Ecto neural progenitor cell (in vitro differentiated cells): Measurements from ENCODE around the gene TTC8.

Experiments
- DNase-seq: peaks from one replicate; pipeline ENCODE4 v3.0.0-alpha.2; 2018; ENCODE audit warnings: low spot score

Gene TTC8

DNA sequence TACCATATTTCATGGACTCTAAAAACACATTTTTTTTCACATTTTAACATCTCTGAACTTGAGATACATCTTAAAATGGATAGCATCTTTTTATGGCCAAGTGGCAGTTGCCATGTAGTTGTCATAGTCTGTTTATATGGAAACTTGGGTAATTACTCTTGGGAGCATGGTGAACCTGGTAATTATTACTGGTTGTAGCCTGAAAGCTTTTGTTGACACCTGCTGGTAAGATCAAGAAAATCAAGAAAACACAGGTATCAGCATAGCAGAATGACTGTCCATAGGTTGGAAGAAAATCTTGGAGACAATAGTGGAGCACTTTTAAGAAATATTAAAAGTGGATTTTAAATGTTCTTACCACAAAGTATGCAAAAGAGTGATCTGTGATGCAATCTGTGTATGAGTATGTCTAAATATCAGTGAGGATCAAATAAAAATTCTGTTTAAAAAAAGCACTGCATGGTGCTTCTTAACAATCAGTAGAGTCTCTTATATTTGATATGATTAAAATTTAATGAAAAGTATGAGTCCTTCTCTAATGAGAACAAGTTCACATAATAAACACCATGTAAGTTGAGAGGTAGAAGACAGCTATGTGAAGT is 44.2 kb downstream of the TTC8 start:
- no peak for DNase-seq

DNA sequence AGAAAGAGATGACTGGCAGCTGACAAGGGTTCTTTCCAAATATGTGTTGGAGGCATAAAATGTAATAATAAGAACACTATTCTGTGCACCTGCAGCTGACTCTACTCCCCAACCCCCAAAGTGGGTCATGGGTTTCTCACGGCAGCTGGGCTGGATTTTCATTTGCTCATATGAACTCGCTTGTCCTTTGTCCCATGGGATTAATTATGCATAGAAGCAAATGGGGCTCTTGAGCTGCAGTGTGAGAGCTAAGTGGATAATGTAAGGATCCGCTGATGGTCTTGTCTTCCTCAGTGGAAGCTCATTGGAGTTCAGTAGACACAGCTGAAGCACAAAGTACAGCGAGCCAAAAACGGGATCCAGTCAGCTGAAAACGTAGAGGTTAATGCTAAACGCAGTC is 46.3 kb downstream of the TTC8 start:
- no peak for DNase-seq

DNA sequence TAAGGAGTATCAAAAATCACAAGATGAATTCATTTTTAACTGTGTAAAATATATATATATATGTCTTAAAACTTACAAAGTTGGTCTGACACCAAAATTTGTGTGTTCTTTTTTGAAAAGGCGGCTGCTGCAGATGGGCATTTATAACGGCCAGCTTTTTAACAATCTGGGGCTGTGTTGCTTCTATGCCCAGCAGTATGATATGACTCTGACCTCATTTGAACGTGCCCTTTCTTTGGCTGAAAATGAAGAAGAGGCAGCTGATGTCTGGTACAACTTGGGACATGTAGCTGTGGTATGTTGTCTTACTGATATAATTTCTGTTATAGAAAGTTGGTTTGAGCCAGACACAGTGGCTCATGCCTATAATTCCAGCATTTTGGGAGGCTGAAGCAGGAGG is 47.0 kb downstream of the TTC8 start:
- no peak for DNase-seq

DNA sequence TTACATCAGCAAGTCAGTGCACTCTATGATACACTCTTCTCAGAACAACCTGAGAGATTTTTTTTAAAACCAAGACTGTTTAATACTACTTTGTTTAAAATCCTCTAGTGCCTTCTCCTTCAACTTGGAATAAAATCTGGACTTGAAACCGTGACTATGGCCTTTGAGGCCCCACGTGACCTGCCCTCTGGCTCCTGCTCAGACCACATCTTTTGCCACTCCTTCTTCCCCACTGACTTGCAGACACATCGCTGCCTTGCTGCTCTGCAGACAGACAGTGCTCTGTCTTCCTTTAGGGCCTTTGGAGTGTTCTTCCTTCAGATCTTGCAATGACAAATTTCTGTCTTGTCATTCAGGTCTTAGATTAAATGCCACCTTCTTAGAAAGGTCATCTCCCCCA is 48.5 kb downstream of the TTC8 start:
- DNase-seq, result no peak

DNA sequence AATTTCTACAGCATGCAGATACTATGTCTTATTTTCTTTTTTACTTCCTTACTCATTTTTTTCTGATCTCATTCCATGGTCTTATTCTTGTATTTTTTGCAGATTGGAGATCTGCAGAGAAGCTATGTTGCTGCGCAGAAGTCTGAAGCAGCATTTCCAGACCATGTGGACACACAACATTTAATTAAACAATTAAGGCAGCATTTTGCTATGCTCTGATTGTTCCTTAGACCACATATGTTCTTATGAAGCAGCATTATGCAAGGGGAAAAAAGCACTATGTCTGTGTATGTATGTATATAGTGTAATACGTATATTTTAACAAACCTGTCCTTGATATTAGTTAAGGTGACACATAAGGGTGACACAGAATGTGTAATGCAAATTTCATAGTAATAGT is 52.7 kb downstream of the TTC8 start:
- DNase-seq, result no peak

DNA sequence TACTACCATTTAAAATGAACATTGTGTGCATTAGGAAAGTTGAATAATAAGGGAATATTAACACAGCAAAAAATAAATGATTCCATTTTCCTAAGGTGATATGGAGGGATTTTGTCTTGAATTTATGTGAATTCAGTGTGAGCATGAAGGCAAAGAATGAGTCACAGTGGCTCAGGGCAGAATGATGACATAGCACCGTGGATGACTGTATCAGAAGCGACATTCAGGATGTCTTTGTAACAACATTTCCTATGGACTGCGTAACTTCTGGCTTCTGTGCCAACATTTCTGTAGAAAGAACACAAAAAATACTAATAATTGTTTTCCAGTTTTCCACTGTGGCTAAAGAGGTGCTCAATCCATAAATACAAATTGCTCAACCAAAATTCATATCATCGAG is 54.6 kb downstream of the TTC8 start:
- no peak for DNase-seq

DNA sequence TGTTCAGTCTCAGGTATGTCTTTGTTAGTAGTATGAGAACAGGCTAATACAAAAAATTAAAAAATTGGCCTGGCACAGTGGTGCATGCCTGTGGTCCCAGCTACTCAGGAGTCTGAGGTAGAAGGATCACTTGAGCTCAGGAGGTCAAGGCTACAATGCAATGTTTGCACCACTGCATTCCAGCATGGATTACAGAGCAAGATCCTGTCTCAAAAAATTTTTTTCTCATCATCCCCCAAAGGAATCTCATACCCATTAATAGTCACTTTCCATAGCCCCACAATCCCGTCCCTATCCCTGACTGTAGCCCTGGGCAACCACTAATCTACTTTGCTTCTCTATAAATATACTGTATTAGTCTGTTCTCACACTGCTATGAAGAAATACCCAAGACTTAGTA is 57.8 kb downstream of the TTC8 start:
- DNase-seq, result no peak

DNA sequence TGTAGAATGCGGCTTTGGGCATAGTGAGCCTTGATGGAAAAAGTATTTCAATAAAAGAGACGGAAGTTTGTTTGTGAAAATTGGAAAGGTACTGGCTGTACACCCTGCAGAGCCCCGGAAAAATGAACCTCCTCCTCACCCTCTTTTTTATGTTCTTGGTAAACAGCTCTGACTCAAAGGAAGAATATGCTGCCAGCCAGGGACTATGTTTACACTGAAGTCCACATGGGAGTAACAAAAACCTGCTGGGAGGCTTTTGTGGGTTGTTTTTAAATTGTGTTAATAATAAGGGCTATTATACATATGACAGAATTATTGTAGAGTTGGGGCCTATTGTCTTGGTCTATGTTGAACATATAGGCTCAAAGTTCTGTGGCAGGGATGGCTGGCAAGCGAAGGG is 70.7 kb downstream of the TTC8 start:
- DNase-seq, result no peak

DNA sequence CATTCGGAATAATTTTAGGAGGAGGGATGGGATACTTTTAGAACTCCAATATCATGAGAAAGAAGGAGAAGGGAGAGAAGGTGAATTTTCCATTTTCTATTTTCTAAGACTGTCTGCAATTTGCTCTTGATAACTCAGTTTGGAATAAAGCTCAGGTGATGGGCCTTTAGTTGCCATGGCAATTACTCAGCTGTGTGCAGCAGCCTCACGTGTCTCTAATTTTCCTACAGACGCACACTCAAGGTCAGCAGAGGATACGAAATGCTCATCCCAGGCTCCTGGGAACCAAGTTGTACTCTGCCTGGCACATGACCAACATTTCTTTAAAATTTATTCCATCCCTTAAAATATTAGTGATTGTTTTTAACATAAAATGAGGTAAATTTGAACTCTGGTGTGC is 76.7 kb downstream of the TTC8 start:
- no peak for DNase-seq

DNA sequence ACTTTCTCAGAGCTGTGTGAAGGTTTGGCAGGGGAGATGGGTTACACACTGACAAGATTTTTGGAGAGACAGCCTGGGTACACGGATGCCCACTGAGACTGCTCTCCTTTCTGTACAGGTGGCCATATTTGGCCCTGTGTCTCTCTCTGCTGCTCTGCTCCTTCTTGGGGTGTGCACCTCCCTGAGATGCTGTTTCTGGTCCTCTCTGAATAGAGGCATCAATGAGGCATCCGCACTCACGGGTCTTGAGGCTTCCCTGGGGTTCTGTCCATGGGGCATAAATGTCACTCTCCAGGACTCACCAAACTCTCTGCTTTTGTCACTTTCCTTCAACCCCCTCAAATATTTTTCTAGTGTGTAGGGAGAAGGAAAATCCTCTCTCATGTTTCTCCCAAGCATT is 77.5 kb downstream of the TTC8 start:
- DNase-seq, result no peak

DNA sequence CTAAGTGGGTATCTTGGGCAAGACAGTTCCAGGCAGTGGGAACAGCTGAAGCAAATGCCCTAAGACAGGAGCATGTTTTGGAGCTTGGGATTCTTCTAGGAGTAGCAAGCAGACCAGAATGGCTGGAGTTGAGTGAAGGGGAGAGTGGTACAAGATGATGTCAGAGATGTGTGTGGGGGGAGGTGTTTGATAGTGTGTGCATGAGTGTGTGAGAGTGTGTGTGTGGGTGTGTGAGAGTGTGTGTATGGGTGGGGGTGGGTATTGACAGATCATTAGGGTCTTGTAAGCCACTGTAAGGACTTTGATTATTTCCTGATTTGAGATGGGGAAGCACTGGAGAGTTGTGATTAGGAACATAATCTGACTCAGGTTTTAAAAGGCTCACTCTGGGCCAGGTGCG is 78.4 kb downstream of the TTC8 start:
- DNase-seq, result no peak

DNA sequence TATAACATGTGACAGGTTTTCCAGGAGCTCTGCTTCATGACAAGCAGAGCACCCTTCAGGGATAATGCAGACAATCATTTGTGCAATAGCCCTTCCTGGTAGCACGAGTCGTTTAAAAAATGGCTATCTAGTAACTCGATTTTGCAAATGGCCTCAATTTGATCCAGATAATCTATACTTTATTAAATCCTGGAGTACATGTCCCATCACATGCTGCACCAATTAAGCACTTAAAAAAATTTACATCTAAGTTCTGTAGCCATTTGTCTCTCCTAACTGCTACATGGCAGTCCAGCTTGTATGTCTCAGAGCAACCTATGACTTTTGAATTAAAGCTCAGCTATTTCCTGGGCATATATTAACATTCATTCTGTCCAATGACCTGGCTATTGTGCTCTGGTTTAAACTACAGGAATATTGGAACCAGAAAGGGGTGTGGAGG is 79.8 kb downstream of the TTC8 start:
- no peak for DNase-seq

DNA sequence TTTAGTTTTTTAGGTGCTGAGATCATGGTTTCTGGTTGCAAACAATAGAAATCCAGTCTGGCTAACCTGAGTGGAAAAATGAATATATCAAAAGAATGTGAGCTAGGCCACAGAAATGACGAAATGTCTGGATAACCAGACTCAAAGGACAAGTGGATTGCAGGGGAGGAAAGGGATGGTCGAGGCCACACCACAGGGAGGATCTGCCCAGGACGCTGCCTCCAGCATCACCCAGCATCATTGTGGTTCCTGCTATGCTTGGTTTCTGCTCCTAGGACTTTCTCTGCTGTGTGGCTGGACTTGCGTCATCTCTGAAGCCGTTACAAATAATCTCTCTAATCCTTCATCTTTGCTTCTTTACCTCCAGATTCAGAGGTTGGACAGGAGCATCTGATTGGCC is 80.4 kb downstream of the TTC8 start:
- no peak for DNase-seq

DNA sequence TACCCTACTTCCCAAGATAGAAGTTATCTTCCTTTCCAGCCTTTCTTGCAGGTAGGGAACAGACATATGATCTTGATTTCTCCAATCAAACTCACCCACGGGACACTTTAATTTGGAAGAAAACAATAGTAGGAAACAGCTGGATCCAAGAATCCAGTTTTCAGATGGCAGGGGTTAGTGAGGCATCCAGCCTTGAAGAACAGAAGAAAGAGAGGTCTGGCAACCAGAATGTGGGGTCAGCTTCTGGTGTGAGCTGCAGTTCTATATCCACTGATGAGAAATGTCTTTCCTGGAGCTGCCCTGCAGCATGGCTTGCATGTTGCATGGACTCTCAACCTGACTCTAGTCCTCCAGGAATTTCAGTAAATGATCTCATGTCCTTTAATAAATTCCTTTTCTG is 83.8 kb downstream of the TTC8 start:
- DNase-seq, result no peak

DNA sequence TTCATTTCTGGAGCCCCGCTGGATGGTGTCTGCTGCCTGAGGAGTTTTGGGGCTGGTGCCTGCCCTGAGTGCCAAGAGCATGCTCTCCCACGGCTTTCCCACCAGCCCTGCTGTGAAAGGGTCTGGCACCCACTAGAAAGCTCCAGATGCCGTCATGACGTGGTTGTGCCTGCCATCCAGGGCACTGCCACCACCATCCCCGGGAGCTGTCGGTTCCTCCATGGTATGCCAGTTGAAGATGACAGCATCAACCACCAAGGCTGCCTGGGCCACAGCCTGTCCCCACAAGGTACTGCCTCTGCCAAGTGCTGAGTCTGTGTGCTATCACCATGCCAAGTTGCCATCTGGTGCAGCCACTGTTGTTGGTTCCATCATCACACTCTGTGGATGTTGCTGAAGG is 85.9 kb downstream of the TTC8 start:
- DNase-seq, result no peak

DNA sequence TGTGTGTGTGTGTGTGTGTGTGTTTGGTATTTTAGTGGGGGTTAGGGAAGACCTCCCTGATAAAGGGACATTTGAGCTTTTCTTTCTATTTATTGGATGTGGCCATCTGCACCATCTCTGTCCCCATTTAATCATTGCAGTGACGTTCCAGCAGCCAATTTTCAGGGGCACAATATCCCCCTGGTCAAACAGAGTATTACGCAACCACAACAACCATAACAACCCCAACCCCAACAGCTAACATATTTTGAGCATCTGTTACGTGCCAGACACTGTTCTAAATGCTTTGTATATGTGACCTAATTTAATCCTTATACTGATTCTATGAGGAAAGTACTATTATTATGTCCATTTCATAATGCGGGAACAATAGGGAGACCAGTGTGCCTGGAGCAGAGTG is 87.4 kb downstream of the TTC8 start:
- no peak for DNase-seq

DNA sequence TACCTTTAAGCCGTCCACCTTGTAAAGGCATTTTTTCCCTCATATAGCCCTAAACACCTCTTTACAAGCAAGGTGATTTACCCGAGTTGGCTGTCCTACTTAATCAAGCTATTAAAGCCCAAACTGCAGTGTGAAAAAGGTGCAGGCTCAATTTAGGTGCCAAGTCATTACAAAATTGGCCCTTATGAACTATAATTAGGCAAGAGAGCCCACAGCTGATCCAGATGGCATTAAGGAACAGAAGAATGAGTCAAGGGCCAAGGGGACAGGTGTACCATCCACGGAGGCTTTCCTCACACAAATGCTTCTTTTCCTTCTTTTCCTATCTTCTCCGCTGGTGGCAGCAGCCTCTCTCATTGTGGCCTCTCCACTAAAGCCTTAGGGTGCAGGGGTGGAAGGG is 90.5 kb downstream of the TTC8 start:
- DNase-seq, result no peak

DNA sequence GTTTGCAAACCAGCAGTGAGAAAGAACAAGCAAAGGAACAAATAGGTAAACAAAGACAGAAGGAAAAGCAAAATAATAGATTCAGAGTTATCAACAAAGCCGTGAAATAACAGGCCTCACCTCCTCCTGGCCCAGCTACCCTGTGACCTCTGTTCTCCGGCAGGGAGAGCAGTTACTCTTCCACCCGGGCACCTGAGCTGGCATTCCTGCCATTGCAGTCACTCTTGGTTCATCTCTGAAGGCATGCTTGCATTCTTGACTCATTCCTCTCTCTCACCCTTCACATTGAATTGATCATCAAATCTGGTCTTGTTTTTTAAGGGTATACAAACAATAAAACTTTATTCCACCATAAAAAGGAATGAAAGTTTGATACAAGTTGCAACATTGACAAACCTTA is 95.1 kb downstream of the TTC8 start:
- DNase-seq, result no peak
